HepG2 (cell line): Measurements from ENCODE around the gene IL1RL1.

Experiments
- CEBPB ChIP-seq: IDR thresholded peaks from 2 replicates; pipeline ENCODE4 v1.6.1; 2011; ENCODE audit warnings: low read depth, low read length, improper control_type of control experiment, borderline replicate concordance
- HOXD1 ChIP-seq: sonication (generic); formaldehyde crosslinking; IDR thresholded peaks from 2 replicates; pipeline ENCODE4 v1.5.0; 2020; ENCODE audit warnings: missing genetic modification reagents
- POLR2A ChIP-seq, 2 experiments: IDR thresholded peaks; 2 replicates each; pipeline ENCODE4 v1.6.1; 2011; ENCODE audit warnings: low read depth in 2 of 2, low read length in 2 of 2, mild to moderate bottlenecking in 1 of 2, moderate library complexity in 1 of 2; ENCODE audit not compliant: insufficient read depth in 1 of 2
- POLR2AphosphoS2 ChIP-seq: IDR thresholded peaks from 2 replicates; pipeline ENCODE4 v1.6.1; 2011; ENCODE audit warnings: low read depth, low read length, improper control_type of control experiment
- TARDBP ChIP-seq: sonication (generic); formaldehyde crosslinking; IDR thresholded peaks from 2 replicates; pipeline ENCODE4 v1.8.0; 2022; ENCODE audit warnings: mild to moderate bottlenecking, missing genetic modification reagents
- YEATS4 ChIP-seq: sonication (generic); formaldehyde crosslinking; IDR thresholded peaks from 2 replicates; pipeline ENCODE4 v1.4.0; 2020; ENCODE audit warnings: missing genetic modification reagents, borderline replicate concordance
- TF ChIP-seq, protein P1 (sequence below): sonication (generic); formaldehyde crosslinking; IDR thresholded peaks from 2 replicates; pipeline ENCODE4 v1.4.0; 2020; ENCODE audit warnings: missing genetic modification reagents

GRCh38 chr2:102291319-102292075 lies 19.9 kb upstream of the IL1RL1 start:
- TF ChIP-seq POLR2AphosphoS2 (no peak), TARDBP (no peak), HOXD1 (CRISPR knock-in tag) (no peak), YEATS4 (CRISPR knock-in tag) (no peak), CEBPB (no peak), POLR2A (IDR thresholded peaks at IDR 0.05; ENCODE audit: insufficient read depth in 1 of 2, low read depth in 2 of 2, low read length in 2 of 2) (no peak)
- TF ChIP-seq, protein P1, sequence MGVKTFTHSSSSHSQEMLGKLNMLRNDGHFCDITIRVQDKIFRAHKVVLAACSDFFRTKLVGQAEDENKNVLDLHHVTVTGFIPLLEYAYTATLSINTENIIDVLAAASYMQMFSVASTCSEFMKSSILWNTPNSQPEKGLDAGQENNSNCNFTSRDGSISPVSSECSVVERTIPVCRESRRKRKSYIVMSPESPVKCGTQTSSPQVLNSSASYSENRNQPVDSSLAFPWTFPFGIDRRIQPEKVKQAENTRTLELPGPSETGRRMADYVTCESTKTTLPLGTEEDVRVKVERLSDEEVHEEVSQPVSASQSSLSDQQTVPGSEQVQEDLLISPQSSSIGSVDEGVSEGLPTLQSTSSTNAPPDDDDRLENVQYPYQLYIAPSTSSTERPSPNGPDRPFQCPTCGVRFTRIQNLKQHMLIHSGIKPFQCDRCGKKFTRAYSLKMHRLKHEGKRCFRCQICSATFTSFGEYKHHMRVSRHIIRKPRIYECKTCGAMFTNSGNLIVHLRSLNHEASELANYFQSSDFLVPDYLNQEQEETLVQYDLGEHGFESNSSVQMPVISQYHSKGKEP (CRISPR knock-in tag) = no peak
